ENCODE measurements around the gene FSD1L.
A peak's percentile ranks its signal among the peaks of the same experiment; 100 is the strongest.
"Not testable (repeated sequence)": the region's sequence is repeated elsewhere in the genome, so short reads cannot be mapped to it uniquely, and the experiment has no call there.

FSD1L gene

DNA sequence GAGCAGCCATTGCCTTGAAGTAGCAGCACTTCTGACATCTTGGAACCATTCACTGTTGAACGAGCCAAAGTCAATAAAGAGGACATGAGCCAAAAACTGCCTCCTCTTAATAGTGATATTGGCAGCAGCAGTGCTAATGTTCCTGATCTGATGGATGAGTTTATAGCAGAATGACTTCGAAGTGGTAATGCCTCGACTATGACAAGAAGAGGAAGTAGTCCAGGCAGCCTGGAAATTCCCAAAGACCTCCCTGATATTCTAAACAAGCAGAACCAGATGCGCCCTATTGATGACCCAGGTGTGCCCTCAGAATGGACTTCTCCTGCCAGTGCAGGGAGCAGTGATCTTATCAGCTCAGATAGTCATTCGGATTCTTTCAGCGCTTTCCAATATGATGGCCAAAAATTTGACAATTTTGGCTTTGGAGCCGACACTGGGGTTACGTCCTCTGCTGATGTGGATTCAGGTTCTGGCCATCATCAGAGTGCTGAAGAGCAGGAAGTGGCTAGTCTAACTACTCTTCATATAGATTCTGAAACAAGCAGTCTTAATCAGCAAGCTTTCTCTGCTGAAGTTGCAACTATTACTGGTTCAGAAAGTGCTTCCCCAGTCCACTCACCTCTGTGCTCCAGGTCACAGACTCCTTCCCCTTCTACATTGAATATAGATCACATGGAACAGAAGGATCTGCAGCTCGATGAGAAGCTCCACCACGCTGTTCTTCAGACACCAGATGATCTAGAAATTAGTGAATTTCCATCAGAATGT lies 75.0 kb downstream of the FSD1L start:
- H3K9me3 ChIP-seq (ENCODE audit: insufficient read depth, low read depth, low read length); H3K4me3 ChIP-seq (ENCODE audit: low read length); H3K36me3 ChIP-seq (ENCODE audit: insufficient read depth, low read depth, low read length); H3K27me3 ChIP-seq (ENCODE audit: insufficient read depth, low read length); H3K27ac ChIP-seq (ENCODE audit: low read length); H3K9ac ChIP-seq (ENCODE audit: low read depth, low read length); H3K4me1 ChIP-seq (ENCODE audit: insufficient read depth, low read length): not testable (repeated sequence)

DNA sequence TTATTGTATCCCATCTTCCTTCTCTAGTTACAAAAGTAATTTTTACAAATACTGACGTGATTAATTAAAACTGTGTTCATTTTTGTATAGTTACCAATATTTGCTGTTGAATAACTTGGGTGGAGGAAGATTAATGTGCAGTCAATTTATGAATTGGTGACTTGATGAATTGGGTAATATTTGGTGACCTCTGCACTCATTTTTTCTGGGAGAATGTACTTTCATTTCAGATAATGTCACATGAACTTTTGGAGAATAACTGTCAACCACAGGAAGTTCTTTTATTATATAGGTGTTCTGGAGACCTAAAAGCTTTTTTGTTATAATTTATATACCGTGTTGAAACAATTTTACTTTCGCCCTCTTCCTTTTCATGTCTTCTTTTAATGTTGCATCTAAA lies 83.7 kb downstream of the FSD1L start:
- H3K9ac ChIP-seq (ENCODE audit: low read depth, low read length), result no peak overlapping the region
- peaks cover 15% of the 10 kb centered on the region; the same call in 1 of the 2 replicates for H3K36me3 ChIP-seq (ENCODE audit: insufficient read depth, low read depth, low read length)
- no peaks in the 10 kb centered on the region; the same call in 1 of the 2 replicates for H3K9me3 ChIP-seq (ENCODE audit: insufficient read depth, low read depth, low read length)
- H3K27me3 ChIP-seq (ENCODE audit: insufficient read depth, low read length), result no peaks in the 10 kb centered on the region
- no peaks in the 10 kb centered on the region for H3K4me1 ChIP-seq (ENCODE audit: insufficient read depth, low read length)
- no peak overlapping the region for H3K4me3 ChIP-seq (ENCODE audit: low read length)
- no peak overlapping the region for H3K27ac ChIP-seq (ENCODE audit: low read length)

DNA sequence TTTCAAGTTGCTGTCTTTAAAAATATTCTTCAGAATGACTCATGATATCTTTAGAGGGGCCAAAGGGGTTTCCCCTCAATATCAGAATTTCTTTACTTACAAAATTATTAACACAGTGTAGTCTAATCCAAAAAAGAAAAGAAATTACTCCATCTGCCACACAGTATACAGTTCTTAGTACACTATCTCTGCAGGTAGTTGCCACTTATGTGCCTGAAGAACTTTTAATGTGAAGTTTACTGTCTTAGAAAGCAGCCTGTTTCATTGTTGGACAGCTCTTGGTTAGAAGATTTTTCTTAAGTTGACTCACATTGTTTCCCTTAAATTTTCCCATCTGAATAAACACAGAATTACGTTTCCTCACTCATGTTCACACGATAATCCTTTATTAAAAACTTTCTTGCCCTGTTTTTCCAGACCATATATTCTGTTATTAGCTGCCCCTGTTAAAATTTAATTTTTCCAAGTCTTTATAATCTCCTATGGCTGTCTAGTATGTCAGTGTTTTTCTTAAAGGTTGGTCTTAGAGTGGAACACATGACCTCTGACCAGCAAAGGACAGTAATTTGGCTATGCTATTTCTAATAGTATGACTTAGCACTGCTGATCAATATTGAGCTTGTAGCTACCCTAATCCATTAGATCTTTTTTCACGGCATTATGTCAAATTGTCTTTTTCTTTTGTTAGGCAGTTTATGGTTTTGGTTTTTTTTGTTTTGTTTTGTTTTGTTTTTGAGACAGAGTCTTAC lies 88.3 kb downstream of the FSD1L start:
- Histone ChIP-seq H3K27me3 (ENCODE audit: insufficient read depth, low read length) (no peaks in the 10 kb centered on the region), H3K4me3 (ENCODE audit: low read length) (no peak overlapping the region), H3K36me3 (ENCODE audit: insufficient read depth, low read depth, low read length) (peaks cover 15% of the 10 kb centered on the region; the same call in 1 of the 2 replicates), H3K4me1 (ENCODE audit: insufficient read depth, low read length) (no peaks in the 10 kb centered on the region), H3K27ac (ENCODE audit: low read length) (no peak overlapping the region), H3K9ac (ENCODE audit: low read depth, low read length) (no peak overlapping the region), H3K9me3 (ENCODE audit: insufficient read depth, low read depth, low read length) (no peaks in the 10 kb centered on the region)

DNA sequence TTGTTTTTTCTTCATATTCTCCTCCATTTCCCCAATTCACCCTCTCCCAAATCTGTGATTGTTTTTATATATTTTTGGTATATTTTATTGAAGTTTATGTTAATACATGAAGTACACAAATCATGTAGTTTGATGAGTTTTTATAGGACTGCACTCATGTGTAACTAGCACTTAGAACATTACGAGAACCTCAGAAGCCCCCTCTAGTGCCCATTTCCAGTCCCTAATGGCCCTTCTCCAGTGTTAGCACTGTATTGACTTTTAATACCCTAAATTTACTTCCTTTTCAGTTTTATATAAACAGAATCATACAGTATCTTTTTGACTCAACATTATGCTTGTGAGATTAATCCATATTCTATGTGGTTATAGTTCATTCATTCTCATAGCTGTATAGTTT lies 91.6 kb downstream of the FSD1L start:
- no peaks in the 10 kb centered on the region for H3K4me1 ChIP-seq (ENCODE audit: insufficient read depth, low read length)
- no peaks in the 10 kb centered on the region for H3K9me3 ChIP-seq (ENCODE audit: insufficient read depth, low read depth, low read length)
- peaks cover 15% of the 10 kb centered on the region; the same call in 1 of the 2 replicates for H3K36me3 ChIP-seq (ENCODE audit: insufficient read depth, low read depth, low read length)
- H3K4me3 ChIP-seq (ENCODE audit: low read length), result no peak overlapping the region
- H3K27ac ChIP-seq (ENCODE audit: low read length), result no peak overlapping the region
- no peak overlapping the region for H3K9ac ChIP-seq (ENCODE audit: low read depth, low read length)
- H3K27me3 ChIP-seq (ENCODE audit: insufficient read depth, low read length), result no peaks in the 10 kb centered on the region

DNA sequence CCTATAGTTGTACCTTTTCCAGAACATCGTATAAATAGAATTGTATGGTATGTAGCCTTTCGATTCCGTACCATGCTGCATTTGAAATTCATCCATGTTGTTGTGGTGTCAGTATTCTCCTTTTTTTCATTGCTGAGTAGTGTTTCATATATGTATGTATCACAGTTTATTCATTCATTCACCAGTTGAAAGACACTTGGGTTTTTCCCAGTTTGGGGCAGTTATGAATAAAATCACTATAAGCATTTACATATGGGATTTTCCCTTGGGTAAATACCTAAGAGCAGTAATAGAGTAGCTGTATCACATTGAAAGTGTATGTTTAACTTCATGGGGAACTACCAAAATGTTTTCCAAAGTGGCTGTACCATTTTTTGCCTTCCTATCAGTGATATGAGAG lies 94.0 kb downstream of the FSD1L start:
- Histone ChIP-seq H3K9me3 (ENCODE audit: insufficient read depth, low read depth, low read length) (no peaks in the 10 kb centered on the region), H3K4me3 (ENCODE audit: low read length) (no peak overlapping the region), H3K36me3 (ENCODE audit: insufficient read depth, low read depth, low read length) (0 out of 2 replicates have a peak, but pooled peaks cover 4% of the 10 kb centered on the region), H3K9ac (ENCODE audit: low read depth, low read length) (no peak overlapping the region), H3K4me1 (ENCODE audit: insufficient read depth, low read length) (no peaks in the 10 kb centered on the region), H3K27ac (ENCODE audit: low read length) (no peak overlapping the region), H3K27me3 (ENCODE audit: insufficient read depth, low read length) (no peaks in the 10 kb centered on the region)

DNA sequence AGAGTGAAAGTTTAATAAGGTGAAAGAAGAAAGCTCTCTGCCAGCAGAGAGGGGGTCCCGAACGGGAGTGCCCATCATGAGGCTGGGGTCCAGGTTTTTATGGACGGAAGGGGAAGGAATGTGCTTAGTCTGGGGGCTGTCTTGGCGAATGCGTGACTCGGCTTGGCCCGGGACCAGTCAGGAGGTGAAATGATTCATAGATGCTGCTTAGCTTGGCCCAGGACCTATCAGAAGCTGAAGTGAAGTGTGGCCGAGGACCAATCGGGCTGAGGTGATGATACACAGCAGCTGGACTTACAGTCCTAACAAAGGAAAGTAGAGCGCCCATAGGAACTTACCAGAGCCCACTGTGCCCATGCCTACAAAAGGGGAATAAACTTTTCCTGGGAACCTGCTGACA lies 106.2 kb downstream of the FSD1L start:
- Histone ChIP-seq H3K9me3 (ENCODE audit: insufficient read depth, low read depth, low read length) (no peaks in the 10 kb centered on the region), H3K9ac (ENCODE audit: low read depth, low read length) (no peak overlapping the region), H3K27ac (ENCODE audit: low read length) (no peak overlapping the region), H3K4me1 (ENCODE audit: insufficient read depth, low read length) (no peaks in the 10 kb centered on the region), H3K27me3 (ENCODE audit: insufficient read depth, low read length) (peaks cover 15% of the 10 kb centered on the region; the same call in 1 of the 2 replicates), H3K36me3 (ENCODE audit: insufficient read depth, low read depth, low read length) (no peaks in the 10 kb centered on the region), H3K4me3 (ENCODE audit: low read length) (no peak overlapping the region)

DNA sequence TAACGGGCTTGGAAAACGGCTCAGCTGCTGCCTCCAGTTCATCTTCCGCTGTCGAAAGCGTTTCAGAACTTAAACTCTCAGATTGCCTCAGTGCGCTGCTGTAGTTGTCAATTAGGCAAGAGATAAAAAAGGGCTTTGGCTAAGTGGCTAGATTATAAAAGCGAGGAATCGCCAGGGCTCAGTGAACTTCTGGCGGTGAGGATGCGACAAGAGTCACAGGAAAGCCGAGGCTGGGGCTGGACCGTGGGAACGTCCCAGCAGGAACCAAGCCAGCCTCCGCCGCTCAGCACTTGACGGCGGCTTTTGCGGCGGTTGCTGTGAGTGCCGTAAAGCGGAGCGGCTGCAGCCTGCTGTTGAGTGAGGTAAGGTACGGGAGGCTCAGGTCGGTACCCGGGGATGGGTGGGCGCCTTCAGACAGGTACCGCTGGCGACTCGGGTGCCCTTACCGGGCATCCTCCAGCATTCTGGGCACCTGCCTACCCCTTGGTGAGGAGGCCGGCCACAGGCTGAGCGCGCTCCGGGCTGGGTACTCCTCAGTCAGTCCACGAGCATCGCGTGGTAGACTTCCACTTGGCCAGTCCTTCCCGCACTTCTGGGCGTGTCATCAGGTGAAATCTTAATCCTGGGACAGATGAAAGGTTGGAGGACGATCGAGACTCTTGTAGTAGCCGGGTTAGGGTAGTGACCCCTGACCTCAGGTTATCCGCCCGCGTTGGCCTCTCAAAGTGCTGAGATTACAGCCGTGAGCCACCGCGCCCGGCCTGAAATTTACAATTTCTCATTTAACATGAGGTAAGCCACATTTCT lies 110.2 kb downstream of the FSD1L start, which contains the start of gene FKTN:
Gene FKTN, plus strand, starts transcription at position 328 of the 807 bp plus-strand sequence. CDS start 16,902 bp downstream, outside the sequence.
- H3K4me1 ChIP-seq (ENCODE audit: insufficient read depth, low read length), result no peaks in the 10 kb centered on the region
- peaks cover 15% of the 10 kb centered on the region; the same call in 1 of the 2 replicates for H3K27me3 ChIP-seq (ENCODE audit: insufficient read depth, low read length)
- peak within 1 kb of the TSS; percentile 79 for H3K9ac ChIP-seq (ENCODE audit: low read depth, low read length)
- peaks cover 18% of the 10 kb centered on the region for H3K9me3 ChIP-seq (ENCODE audit: insufficient read depth, low read depth, low read length)
- peak within 1 kb of the TSS; percentile 94 for H3K4me3 ChIP-seq (ENCODE audit: low read length)
- H3K36me3 ChIP-seq (ENCODE audit: insufficient read depth, low read depth, low read length), result 0 out of 2 replicates have a peak, but pooled peaks cover 3% of the 10 kb centered on the region
- H3K27ac ChIP-seq (ENCODE audit: low read length), result no peak within 1 kb of the TSS

DNA sequence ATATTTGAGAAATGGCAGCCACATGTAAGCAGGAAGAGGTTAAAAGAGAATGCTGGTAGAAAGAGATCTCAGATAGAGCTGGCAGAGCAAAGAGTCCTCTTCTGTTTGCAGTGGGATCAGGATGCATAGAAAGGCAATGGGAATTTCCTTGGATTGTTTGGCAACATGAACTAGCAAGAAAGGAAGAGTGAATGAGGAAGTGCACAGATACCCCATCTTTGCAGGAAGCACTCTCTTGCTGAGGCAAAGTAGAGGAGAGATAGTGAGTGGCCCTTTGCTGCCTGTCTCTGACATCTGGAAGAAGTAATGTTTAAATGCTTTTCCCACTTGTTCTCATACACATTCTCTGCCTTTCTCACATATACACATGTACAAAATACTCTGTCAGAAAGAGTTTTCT lies 124.6 kb downstream of the FSD1L start:
- H3K27me3 ChIP-seq (ENCODE audit: insufficient read depth, low read length), result no peaks in the 10 kb centered on the region
- H3K9me3 ChIP-seq (ENCODE audit: insufficient read depth, low read depth, low read length), result no peaks in the 10 kb centered on the region; the same call in 1 of the 2 replicates
- H3K9ac ChIP-seq (ENCODE audit: low read depth, low read length), result no peak overlapping the region
- H3K4me1 ChIP-seq (ENCODE audit: insufficient read depth, low read length), result no peaks in the 10 kb centered on the region
- H3K4me3 ChIP-seq (ENCODE audit: low read length), result no peak overlapping the region
- peaks cover 11% of the 10 kb centered on the region for H3K36me3 ChIP-seq (ENCODE audit: insufficient read depth, low read depth, low read length)
- no peak overlapping the region for H3K27ac ChIP-seq (ENCODE audit: low read length)

DNA sequence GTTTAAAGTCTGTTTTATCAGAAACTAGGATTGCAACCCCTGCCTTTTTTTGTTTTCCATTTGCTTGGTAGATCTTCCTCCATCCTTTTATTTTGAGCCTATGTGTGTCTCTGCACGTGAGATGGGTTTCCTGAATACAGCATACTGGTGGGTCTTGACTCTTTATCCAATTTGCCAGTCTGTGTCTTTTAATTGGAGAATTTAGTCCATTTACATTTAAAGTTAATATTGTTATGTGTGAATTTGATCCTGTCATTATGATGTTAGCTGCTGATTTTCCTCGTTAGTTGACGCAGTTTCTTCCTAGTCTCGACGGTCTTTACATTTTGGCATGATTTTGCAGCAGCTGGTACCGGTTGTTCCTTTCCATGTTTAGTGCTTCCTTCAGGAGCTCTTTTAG lies 132.1 kb downstream of the FSD1L start:
- not testable (repeated sequence) for H3K9me3 ChIP-seq (ENCODE audit: insufficient read depth, low read depth, low read length); H3K36me3 ChIP-seq (ENCODE audit: insufficient read depth, low read depth, low read length); H3K27me3 ChIP-seq (ENCODE audit: insufficient read depth, low read length); H3K4me3 ChIP-seq (ENCODE audit: low read length); H3K27ac ChIP-seq (ENCODE audit: low read length); H3K4me1 ChIP-seq (ENCODE audit: insufficient read depth, low read length); H3K9ac ChIP-seq (ENCODE audit: low read depth, low read length)

DNA sequence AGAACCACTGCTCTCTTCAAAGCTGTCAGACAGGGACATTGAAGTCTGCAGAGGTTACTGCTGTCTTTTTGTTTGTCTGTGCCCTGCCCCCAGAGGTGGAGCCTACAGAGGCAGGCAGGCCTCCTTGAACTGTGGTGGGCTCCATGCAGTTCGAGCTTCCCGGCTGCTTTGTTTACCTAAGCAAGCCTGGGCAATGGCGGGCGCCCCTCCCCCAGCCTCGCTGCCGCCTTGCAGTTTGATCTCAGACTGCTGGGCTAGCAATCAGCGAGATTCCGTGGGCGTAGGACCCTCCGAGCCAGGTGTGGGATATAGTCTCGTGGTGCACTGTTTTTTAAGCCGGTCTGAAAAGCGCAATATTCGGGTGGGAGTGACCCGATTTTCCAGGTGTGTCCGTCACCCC lies 133.7 kb downstream of the FSD1L start:
- not testable (repeated sequence) for H3K9me3 ChIP-seq (ENCODE audit: insufficient read depth, low read depth, low read length); H3K36me3 ChIP-seq (ENCODE audit: insufficient read depth, low read depth, low read length); H3K4me1 ChIP-seq (ENCODE audit: insufficient read depth, low read length); H3K27me3 ChIP-seq (ENCODE audit: insufficient read depth, low read length); H3K27ac ChIP-seq (ENCODE audit: low read length)
- Histone ChIP-seq H3K9ac (ENCODE audit: low read depth, low read length) (peak overlapping the region; percentile 58; the same call in 1 of the 2 replicates), H3K4me3 (ENCODE audit: low read length) (peak overlapping the region; percentile 42; the same call in 1 of the 2 replicates)

DNA sequence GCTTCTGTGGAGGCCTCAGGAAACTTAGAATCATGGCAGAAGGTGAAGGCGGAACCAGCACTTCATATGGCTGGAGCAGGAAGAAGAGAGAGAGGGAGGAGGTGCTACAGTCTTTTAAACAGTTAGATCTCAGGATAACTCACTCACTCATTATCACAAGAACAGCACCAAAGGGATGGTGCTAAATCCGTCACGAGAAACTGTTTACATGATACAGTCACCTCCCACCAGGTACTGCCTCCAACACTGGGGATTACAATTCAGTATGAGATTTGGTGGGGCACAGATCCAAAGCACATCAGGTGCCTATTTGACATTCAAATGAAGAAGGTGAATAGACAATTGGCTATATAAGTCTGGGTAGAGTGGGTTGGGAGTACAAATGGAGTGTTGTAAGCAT lies 145.3 kb downstream of the FSD1L start:
- H3K9ac ChIP-seq (ENCODE audit: low read depth, low read length), result no peak overlapping the region
- no peak overlapping the region for H3K27ac ChIP-seq (ENCODE audit: low read length)
- no peaks in the 10 kb centered on the region for H3K27me3 ChIP-seq (ENCODE audit: insufficient read depth, low read length)
- H3K4me1 ChIP-seq (ENCODE audit: insufficient read depth, low read length), result no peaks in the 10 kb centered on the region
- peaks cover 16% of the 10 kb centered on the region for H3K36me3 ChIP-seq (ENCODE audit: insufficient read depth, low read depth, low read length)
- peaks cover 30% of the 10 kb centered on the region for H3K9me3 ChIP-seq (ENCODE audit: insufficient read depth, low read depth, low read length)
- H3K4me3 ChIP-seq (ENCODE audit: low read length), result no peak overlapping the region

All from iPS-20b (cell line).